Gastroesophageal sphincter (tissue), 4 donors: ENCODE measurements around the gene CCNY. TPM values are rescaled to one million over a fixed set of nuclear protein-coding genes. Genes with fewer than 3 reads are reported as not detected.

Experiments used
- ATAC-seq: fragments of 150-250 bp; one replicate; pipeline ENCODE4 v1.9.1; 2016; ENCODE audit warnings: mild to moderate bottlenecking, moderate library complexity
- H3K27ac ChIP-seq, 4 donors: fragments of 200-600 bp; sonication (generic) in 3 of 4; 1 replicate in 3 of 4; 2 replicates in 1 of 4; pipeline ENCODE4 v1.5.1; 2016 to 2019
- H3K27me3 ChIP-seq: fragments of 200-600 bp; sonication (generic); one replicate; pipeline ENCODE4 v1.5.1; 2019
- H3K36me3 ChIP-seq, 2 donors: fragments of 200-600 bp; sonication (generic); one replicate each; pipeline ENCODE4 v1.5.1; 2019; ENCODE audit warnings: control low read depth in 1 of 2
- H3K4me1 ChIP-seq, 3 donors: fragments of 200-600 bp; sonication (generic); 1 replicate in 2 of 3; 2 replicates in 1 of 3; pipeline ENCODE4 v1.5.1; 2016 to 2019; ENCODE audit warnings: control low read depth in 2 of 3
- H3K4me3 ChIP-seq, 2 donors: fragments of 200-600 bp; sonication (generic); one replicate each; pipeline ENCODE4 v1.5.1; 2019; ENCODE audit warnings: mild to moderate bottlenecking in 1 of 2, moderate library complexity in 1 of 2
- H3K9me3 ChIP-seq, 3 donors: fragments of 200-600 bp; sonication (generic); one replicate each; pipeline ENCODE4 v1.5.1; 2017 to 2019; ENCODE audit warnings: control low read depth in 2 of 3
- EP300 ChIP-seq: sonication (generic); formaldehyde crosslinking; IDR thresholded peaks from one replicate; pipeline ENCODE4 v1.6.1; 2017; ENCODE audit warnings: antibody characterized with exemption, mild to moderate bottlenecking
- POLR2A ChIP-seq, 2 donors: fragments of 450-650 bp; IDR thresholded peaks; one replicate each; pipeline ENCODE4 v1.6.1; 2017; ENCODE audit warnings: antibody characterized with exemption in 2 of 2, mild to moderate bottlenecking in 2 of 2, moderate library complexity in 1 of 2
- POLR2AphosphoS5 ChIP-seq: sonication (generic); formaldehyde crosslinking; IDR thresholded peaks from one replicate; pipeline ENCODE4 v1.6.1; 2017; ENCODE audit warnings: antibody characterized with exemption
- WGBS, 2 donors: methylation state at CpG; one replicate each; pipeline ENCODE4 v1.1.5; 2018; ENCODE audit warnings: low coverage in 1 of 2; 5-methylcytosine and 5-hydroxymethylcytosine counted together
- total RNA-seq, 4 donors: library from RNA; depleted of rRNA; stranded (reverse); fragments of >200 nt; gene quantifications; one replicate each; pipeline ENCODE4 v1.1.0, GENCODE V29; 2016
- TF ChIP-seq, protein P1 (sequence below), 4 experiments: fragments of 200-600 bp in 2 of 4; fragments of 450-650 bp in 2 of 4; sonication (generic) in 1 of 4; IDR thresholded peaks; one replicate each; pipeline ENCODE4 v1.5.1; 2017 to 2019; ENCODE audit warnings: antibody characterized with exemption in 4 of 4, mild to moderate bottlenecking in 2 of 4, moderate library complexity in 2 of 4

The CCNY gene
- total RNA-seq, 4 donors from 2014 or later: 35.5 to 106 (median 63.2) TPM

DNA sequence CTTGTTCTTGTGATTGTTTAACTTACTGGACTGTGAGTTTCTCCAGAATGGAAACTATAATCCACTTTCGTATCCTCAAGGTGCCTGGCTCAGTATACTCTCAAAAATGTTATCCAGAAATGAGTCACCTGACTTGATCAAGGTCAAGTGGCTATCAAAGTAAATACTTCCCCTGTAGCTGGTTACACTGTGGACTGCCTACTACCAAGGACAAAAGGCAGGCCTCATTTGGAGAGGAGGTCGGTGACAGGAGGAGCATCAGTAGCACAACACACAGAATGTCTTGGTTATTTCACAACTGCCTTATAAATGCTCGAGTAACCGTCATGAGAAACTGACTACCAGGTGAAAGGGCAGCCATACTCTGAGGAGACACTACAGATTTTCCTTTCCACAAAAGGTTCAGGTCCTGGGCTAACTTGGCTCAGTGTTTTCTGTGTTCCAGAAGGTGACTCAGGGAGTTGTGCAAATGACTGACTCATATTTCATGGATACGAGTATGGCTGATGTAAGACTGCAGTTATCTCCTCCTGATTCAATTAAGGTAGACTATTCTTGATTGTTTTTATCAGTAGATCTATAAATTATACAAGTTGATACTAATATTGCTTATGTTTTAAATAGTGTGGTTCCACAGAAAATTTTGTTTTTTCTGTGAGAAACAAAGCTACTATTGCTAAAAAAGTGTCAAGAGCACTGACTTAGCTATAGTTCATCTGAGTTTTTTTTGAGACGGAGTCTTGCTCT lies 4.2 kb upstream of the CCNY start:
- peak overlapping the region in 3 of 4 donors; percentile 49 to 75 (median 68) for H3K27ac ChIP-seq
- 42 to 48% methylated on average over 5 to 6 of the region's 6 CpGs for WGBS, 2 donors
- no peaks in the 10 kb centered on the region for H3K9me3 ChIP-seq
- no peak for ATAC-seq
- no peaks in the 10 kb centered on the region for H3K36me3 ChIP-seq
- H3K4me1 ChIP-seq: peaks cover 15 to 82% (median 16%) of the 10 kb centered on the region in 3 donors
- H3K4me3 ChIP-seq: no peak overlapping the region
- no peaks in the 10 kb centered on the region for H3K27me3 ChIP-seq
- TF ChIP-seq, protein P1, sequence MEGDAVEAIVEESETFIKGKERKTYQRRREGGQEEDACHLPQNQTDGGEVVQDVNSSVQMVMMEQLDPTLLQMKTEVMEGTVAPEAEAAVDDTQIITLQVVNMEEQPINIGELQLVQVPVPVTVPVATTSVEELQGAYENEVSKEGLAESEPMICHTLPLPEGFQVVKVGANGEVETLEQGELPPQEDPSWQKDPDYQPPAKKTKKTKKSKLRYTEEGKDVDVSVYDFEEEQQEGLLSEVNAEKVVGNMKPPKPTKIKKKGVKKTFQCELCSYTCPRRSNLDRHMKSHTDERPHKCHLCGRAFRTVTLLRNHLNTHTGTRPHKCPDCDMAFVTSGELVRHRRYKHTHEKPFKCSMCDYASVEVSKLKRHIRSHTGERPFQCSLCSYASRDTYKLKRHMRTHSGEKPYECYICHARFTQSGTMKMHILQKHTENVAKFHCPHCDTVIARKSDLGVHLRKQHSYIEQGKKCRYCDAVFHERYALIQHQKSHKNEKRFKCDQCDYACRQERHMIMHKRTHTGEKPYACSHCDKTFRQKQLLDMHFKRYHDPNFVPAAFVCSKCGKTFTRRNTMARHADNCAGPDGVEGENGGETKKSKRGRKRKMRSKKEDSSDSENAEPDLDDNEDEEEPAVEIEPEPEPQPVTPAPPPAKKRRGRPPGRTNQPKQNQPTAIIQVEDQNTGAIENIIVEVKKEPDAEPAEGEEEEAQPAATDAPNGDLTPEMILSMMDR (IDR thresholded peaks at IDR 0.05): no peak
- peak; percentile 73 for TF ChIP-seq POLR2AphosphoS5

DNA sequence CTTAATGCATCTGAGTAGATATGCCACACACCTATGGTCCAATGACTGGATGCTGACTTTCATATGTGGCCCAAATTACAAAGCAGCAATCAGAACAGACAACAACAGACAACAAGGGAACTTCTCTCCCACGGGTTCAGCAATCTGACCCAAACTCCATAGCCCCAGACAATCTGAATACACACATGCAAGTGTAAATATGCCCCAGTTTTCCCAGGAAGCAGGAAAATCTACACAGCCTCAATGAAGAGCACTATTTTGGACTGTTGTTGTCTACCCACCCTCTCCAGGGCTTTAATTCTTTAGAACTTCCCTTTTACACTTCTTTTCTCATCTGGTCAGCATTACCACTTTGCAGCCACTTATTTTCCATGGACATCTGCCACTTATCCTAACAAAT lies 2.0 kb upstream of the CCNY start:
- Histone ChIP-seq H3K9me3 (no peaks in the 10 kb centered on the region), H3K4me3 (peak overlapping the region in 1 of 2 donors; percentile 86), H3K4me1 (peaks cover 17 to 83% (median 20%) of the 10 kb centered on the region in 3 donors), H3K27me3 (no peaks in the 10 kb centered on the region), H3K27ac (peak overlapping the region in 1 of 4 donors; percentile 34), H3K36me3 (no peaks in the 10 kb centered on the region)
- WGBS, 2 donors: 40 to 78% methylated on average over 1 of the region's 1 CpG
- TF ChIP-seq EP300: no peak
- TF ChIP-seq, protein P1 (IDR thresholded peaks at IDR 0.05): no peak
- no peak for TF ChIP-seq POLR2A (IDR thresholded peaks at IDR 0.05)
- no peak for TF ChIP-seq POLR2AphosphoS5
- ATAC-seq: no peak

DNA sequence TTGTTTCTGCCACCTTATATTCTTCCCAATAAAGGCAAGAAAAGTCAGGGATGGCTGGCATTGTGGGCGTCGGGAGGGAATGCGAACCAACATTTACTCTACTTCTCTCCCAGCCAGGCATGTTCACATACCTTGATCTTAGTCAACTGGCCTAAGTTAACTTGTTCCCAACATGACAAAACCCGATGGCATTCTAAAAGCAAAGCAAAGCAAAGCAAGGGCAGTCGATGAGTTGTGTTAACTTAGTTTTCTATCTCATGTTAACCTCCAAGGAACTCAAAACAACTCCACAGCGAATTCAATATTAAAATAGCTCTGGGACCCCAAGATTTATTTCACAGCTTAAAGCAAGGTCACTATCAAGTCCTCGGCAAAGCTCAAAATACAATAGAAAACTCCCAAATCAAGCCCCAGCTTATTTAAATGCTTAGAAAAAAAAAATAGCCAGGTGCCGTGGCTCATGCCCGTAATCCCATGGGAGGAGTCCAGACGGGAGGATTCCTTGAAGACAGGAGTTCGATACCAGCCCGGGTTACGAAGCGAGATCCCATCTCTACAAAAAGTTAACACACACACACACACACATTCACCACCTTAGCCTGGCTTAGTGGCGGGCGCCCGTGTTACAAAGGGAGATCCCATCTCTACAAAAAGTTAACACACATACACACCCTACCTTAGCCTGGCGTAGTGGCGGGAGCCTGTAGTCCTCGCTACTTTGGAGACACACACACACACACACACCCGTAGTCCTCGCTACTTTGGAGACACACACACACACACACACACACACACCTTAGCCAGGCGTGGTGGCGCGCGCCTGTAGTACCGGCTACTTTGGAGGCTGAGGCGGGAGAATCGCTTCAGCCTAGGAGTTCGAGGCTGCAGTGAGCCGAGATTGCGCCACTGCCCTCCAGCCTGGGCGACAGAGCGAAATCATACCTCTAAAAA lies 901 bp upstream of the CCNY start:
- Histone ChIP-seq H3K4me3 (peak overlapping the region; percentile 81 to 86), H3K9me3 (no peaks in the 10 kb centered on the region), H3K4me1 (peaks cover 17 to 81% (median 22%) of the 10 kb centered on the region in 3 donors), H3K27me3 (no peaks in the 10 kb centered on the region), H3K36me3 (no peaks in the 10 kb centered on the region), H3K27ac (peak overlapping the region; percentile 72 to 93 (median 92))
- no peak for ATAC-seq
- peak; percentile 11 for TF ChIP-seq POLR2AphosphoS5
- TF ChIP-seq POLR2A (IDR thresholded peaks at IDR 0.05): no peak
- WGBS, 2 donors: 20 to 28% methylated on average over 14 to 18 of the region's 34 CpGs

DNA sequence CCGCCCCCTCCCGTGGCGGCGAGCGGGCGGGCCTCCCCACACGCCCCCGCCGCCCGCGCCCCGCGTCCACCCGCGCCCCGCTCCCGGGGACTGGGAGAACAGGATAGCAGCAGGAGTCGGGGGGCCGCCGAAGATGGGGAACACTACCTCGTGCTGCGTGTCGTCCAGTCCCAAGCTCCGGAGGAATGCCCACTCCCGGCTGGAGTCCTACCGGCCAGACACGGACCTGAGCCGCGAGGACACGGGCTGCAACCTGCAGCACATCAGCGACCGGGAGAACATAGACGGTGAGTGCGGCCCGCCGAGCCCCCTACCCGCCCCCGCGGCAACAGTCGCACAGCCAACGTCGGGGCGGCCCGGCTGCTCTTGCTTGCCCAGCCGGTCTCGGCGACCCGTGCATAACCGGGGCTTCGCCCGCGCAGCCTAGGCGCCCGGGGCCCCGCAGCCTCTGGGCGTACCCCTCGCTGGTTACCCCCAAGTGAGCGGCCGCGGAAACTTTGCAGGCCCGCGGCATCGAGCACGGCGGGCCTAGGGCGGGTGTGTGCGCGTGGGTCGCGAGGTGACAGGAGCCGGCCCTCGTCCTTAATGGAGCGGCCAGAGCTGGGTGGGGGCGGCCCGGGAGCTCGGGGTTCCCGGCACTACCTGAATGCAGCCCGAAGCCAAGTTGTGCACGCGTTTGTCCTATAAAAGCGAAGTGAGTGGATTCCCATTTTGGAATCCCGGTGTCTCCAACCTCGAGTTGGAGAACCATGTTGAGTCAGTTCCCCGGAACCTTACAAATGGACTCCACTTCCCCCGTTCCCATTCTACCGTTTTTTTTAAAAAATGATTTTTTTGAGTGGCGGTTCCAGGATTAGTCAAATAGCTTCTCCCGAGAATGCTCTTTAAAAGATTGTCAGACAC lies 863 bp downstream of the CCNY start:
- H3K27ac ChIP-seq: peak overlapping the region in 3 of 4 donors; percentile 90 to 93 (median 93)
- WGBS, 2 donors: 1 to 3% methylated on average over 5 to 13 of the region's 88 CpGs
- no peaks in the 10 kb centered on the region for H3K27me3 ChIP-seq
- TF ChIP-seq, protein P1 (IDR thresholded peaks at IDR 0.05): peak in 1 of 4 experiments; percentile 22
- no peak for TF ChIP-seq POLR2A (IDR thresholded peaks at IDR 0.05)
- peak overlapping the region; percentile 65 to 86 for H3K4me3 ChIP-seq
- no peaks in the 10 kb centered on the region for H3K9me3 ChIP-seq
- H3K4me1 ChIP-seq: peaks cover 17 to 81% (median 32%) of the 10 kb centered on the region in 3 donors
- no peaks in the 10 kb centered on the region for H3K36me3 ChIP-seq
- ATAC-seq: peak; percentile 46
